ENCODE measurements around the gene KCTD8. TPM values are rescaled to one million over a fixed set of nuclear protein-coding genes. Genes with fewer than 3 reads are reported as not detected.
A peak's percentile ranks its signal among the peaks of the same experiment; 100 is the strongest.

KCTD8 gene
- total RNA-seq: under 1 TPM in 3 of 4 donors, not detected in 1; 0.16 to 0.41 (median 0.37) TPM

DNA sequence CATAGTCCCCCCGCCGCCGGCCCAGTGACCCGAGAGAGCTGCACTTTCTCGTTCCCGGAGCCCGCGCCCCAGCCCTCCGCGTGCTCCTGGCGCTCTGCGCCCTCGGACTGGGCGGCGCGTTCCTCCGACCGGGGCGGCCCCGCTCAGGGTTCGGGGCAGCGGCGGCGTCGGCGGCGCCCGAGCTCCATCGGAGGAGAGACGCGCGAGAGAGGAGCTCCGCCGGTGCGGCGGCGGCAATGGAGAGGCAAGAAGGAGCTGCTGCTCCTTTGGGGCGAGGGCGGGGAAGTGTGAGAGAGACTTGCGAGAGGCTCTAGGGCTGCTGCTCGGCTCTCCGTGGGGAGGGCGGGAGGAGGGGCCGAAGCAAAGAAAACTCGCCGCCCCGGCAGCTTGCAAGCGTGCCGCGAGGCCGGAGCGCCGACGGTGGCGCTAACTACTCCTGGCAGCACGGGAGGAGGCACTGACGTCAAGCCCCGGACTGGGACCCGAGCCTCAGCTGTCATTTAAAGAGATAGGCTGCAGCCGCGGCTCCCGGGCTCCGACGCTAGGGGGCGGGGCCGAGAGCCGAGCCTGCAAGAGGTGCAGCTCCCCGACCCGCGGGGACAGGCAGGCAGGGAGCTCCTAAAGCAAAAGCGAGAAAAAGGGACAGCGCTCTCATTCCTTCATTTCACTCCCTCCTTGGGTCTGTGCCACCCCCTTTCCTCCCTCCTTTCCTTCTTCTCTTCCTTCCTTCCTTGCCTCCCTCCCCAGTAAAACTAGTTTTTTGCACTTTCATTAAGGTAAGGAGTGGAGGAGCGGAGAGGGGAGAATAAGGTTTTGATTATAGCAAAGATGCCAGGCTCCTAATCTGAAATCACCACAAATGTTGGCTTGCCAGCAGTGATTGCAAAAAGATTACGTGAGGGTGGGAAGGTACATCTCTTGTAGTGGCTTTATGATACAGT lies at the start of gene KCTD8:
Gene KCTD8 (minus strand): TSS at position 289 of the 941 bp plus-strand sequence.
- H3K4me3 ChIP-seq: peak within 1 kb of the TSS; percentile 19 to 75 (median 48)
- no peaks in the 10 kb centered on the region for H3K36me3 ChIP-seq
- TF ChIP-seq, protein P1, sequence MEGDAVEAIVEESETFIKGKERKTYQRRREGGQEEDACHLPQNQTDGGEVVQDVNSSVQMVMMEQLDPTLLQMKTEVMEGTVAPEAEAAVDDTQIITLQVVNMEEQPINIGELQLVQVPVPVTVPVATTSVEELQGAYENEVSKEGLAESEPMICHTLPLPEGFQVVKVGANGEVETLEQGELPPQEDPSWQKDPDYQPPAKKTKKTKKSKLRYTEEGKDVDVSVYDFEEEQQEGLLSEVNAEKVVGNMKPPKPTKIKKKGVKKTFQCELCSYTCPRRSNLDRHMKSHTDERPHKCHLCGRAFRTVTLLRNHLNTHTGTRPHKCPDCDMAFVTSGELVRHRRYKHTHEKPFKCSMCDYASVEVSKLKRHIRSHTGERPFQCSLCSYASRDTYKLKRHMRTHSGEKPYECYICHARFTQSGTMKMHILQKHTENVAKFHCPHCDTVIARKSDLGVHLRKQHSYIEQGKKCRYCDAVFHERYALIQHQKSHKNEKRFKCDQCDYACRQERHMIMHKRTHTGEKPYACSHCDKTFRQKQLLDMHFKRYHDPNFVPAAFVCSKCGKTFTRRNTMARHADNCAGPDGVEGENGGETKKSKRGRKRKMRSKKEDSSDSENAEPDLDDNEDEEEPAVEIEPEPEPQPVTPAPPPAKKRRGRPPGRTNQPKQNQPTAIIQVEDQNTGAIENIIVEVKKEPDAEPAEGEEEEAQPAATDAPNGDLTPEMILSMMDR (IDR thresholded peaks at IDR 0.05): peak; percentile 40 to 66 (median 56)
- TF ChIP-seq POLR2A (IDR thresholded peaks at IDR 0.05) (no peak), POLR2AphosphoS5 (IDR thresholded peaks at IDR 0.05) (peak in 2 of 3 donors; percentile 13 to 15)
- intact Hi-C loops (cut with DNase I; ENCODE audit: low total_unique reads) (no loop called here), in situ Hi-C loops (cut with MboI; ENCODE audit: low pct_ligation_motif_present in 1 of 4, low pct_unique_long_range_greater_than_20kb in 1 of 4, low sequenced_read_pairs in 3 of 4) (no loop called here)
- WGBS, 2 donors (ENCODE audit: low coverage in 1 of 2): 1 to 10% methylated on average over 2 to 47 of the region's 74 CpGs
- H3K4me1 ChIP-seq: peaks cover 0 to 19% (median 7%) of the 10 kb centered on the region in 4 donors
- DNase-seq: peak; percentile 73
- H3K27me3 ChIP-seq: peaks cover 44% of the 10 kb centered on the region
- peak within 1 kb of the TSS; percentile 60 to 85 (median 80) for H3K27ac ChIP-seq
- H3K9me3 ChIP-seq: no peaks in the 10 kb centered on the region

DNA sequence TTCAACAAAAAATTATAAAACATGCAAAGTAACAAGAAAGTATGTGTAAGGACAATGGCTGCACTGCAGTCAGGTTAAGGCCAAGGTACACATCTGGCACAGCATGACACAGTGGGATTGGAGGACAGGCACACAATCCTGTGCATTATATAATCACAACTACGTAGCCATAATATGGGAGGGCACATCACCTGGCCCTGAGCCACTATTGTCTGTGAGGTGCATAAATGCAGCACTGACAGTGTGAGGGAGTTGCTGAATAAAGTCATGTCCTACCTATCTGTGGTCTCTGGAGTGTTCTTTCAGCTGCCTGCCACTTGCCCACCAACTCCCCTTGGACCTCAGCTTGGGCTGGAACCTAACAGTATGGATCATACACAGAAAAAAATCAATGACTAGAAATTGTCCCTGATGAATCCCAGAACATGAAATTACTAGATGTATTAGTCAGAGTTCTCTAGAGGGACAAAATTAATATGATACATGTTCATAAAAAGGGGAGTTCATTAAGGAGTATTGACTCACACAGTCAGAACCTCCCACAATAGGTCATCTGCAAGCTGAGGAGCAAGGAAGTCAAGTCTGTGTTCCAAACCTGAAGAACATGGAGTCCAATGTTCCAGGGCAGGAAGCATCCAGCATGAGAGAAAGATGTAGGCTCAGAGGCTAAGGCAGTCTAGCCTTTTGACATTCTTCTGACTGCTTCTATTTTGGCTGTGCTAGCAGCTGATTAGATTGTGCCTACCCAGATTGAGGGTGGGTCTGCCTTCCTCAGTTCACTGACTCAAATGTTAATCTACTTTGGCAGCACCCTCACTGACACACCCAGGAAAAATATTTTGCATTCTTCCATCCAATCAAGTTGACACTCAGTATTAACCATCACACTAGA lies 46.4 kb upstream of the KCTD8 start:
- Histone ChIP-seq H3K4me1 (no peaks in the 10 kb centered on the region), H3K4me3 (no peak overlapping the region), H3K27ac (no peak overlapping the region), H3K9me3 (no peaks in the 10 kb centered on the region), H3K36me3 (no peaks in the 10 kb centered on the region), H3K27me3 (no peaks in the 10 kb centered on the region)
- WGBS, 2 donors (ENCODE audit: low coverage in 1 of 2): 0% methylated on average over 1 of the region's 1 CpG; no CpG with 5 or more reads in 1 of the 2 donors
- DNase-seq: no peak
- in situ Hi-C loops (cut with MboI; ENCODE audit: low pct_ligation_motif_present in 1 of 4, low pct_unique_long_range_greater_than_20kb in 1 of 4, low sequenced_read_pairs in 3 of 4) (no loop called here), intact Hi-C loops (cut with DNase I; ENCODE audit: low total_unique reads) (no loop called here)
- TF ChIP-seq, protein P1 (IDR thresholded peaks at IDR 0.05): no peak
- TF ChIP-seq EP300 (IDR thresholded peaks at IDR 0.05; ENCODE audit: low read depth): no peak

DNA sequence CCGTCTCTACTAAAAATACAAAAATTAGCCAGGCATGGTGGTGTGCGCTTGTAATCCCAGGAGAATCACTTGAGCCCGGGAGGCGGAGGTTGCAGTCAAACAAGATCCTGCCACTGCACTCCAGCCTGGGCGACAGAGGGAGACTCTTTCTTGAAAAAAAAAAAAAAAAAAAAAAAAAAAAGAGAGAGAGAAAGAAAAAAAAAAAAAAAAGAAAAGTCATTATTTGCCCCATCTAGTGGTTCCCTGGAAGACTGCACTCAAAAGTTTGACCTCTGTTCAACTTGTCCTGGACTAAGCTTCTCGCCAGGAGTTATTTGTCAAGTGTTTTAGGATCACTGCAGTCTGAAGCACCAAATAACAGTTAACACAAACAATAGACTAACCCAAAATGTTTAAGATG lies 45.3 kb upstream of the KCTD8 start:
- Histone ChIP-seq H3K27me3 (no peaks in the 10 kb centered on the region), H3K36me3 (no peaks in the 10 kb centered on the region), H3K4me1 (no peaks in the 10 kb centered on the region), H3K4me3 (no peak overlapping the region), H3K9me3 (no peaks in the 10 kb centered on the region), H3K27ac (no peak overlapping the region)
- WGBS, 2 donors (ENCODE audit: low coverage in 1 of 2): 14 to 47% methylated on average over 1 to 6 of the region's 6 CpGs
- in situ Hi-C loops (cut with MboI; ENCODE audit: low pct_ligation_motif_present in 1 of 4, low pct_unique_long_range_greater_than_20kb in 1 of 4, low sequenced_read_pairs in 3 of 4): no loop called here
- DNase-seq: no peak
- intact Hi-C loops (cut with DNase I; ENCODE audit: low total_unique reads): no loop called here
- TF ChIP-seq EP300 (IDR thresholded peaks at IDR 0.05; ENCODE audit: low read depth) (no peak), POLR2AphosphoS5 (IDR thresholded peaks at IDR 0.05) (no peak), POLR2A (IDR thresholded peaks at IDR 0.05) (no peak)
- TF ChIP-seq, protein P1 (IDR thresholded peaks at IDR 0.05): peak in 2 of 5 experiments; percentile 14 to 27

DNA sequence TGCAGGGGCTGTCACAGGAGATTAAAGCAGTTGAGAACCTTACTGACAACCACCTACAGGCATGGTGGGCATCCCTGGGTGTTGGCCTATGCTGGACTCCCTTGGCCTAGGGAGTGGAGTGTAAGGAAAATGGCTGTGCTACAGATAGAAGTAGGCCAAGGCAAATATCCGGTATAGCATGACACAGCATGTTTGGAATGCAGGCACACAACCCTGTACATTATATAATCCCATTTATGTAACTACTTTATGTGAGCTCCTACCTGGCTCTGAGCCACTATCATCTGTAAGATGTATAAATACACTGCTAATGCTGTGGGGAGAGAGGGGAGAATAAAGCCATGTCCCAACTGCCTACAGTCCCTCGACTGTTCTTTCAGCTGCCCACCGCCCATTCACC lies 38.7 kb upstream of the KCTD8 start:
- intact Hi-C loops (cut with DNase I; ENCODE audit: low total_unique reads): no loop called here

More for the DNA sequence above, 38.7 kb upstream of the KCTD8 start:
- H3K27me3 ChIP-seq: no peaks in the 10 kb centered on the region
- H3K27ac ChIP-seq: no peak overlapping the region
- no peak for TF ChIP-seq EP300 (IDR thresholded peaks at IDR 0.05; ENCODE audit: low read depth)
- TF ChIP-seq, protein P1 (IDR thresholded peaks at IDR 0.05): no peak
- TF ChIP-seq POLR2A (IDR thresholded peaks at IDR 0.05): no peak
- no peak for TF ChIP-seq POLR2AphosphoS5 (IDR thresholded peaks at IDR 0.05)
- no peak for DNase-seq
- H3K4me1 ChIP-seq: no peaks in the 10 kb centered on the region
- H3K9me3 ChIP-seq: no peaks in the 10 kb centered on the region
- in situ Hi-C loops (cut with MboI; ENCODE audit: low pct_ligation_motif_present in 1 of 4, low pct_unique_long_range_greater_than_20kb in 1 of 4, low sequenced_read_pairs in 3 of 4): no loop called here
- WGBS, 2 donors (ENCODE audit: low coverage in 1 of 2): 43 to 49% methylated on average over 3 of the region's 3 CpGs
- H3K4me3 ChIP-seq: no peak overlapping the region
- no peaks in the 10 kb centered on the region for H3K36me3 ChIP-seq

All from transverse colon (tissue), 4 donors.